GM19397 (cell line): ENCODE results near the gene LRRC56.
A peak's percentile ranks its signal among the peaks of the same experiment; 100 is the strongest.

ENCODE experiments used
- ATAC-seq: cut with Tn5 transposase; IDR thresholded peaks from one replicate; pipeline ENCODE4 v1.9.1; 2021; ENCODE audit warnings: mild to moderate bottlenecking, moderate library complexity; ENCODE audit not compliant: unreplicated experiment

Gene LRRC56

GRCh38 chr11:518463-519202 lies 18.7 kb upstream of the LRRC56 start:
- peak; percentile 90 for ATAC-seq

- ATAC-seq = no peak
Measured at GRCh38 chr11:520428-521176, 16.7 kb upstream of the LRRC56 start.

DNA sequence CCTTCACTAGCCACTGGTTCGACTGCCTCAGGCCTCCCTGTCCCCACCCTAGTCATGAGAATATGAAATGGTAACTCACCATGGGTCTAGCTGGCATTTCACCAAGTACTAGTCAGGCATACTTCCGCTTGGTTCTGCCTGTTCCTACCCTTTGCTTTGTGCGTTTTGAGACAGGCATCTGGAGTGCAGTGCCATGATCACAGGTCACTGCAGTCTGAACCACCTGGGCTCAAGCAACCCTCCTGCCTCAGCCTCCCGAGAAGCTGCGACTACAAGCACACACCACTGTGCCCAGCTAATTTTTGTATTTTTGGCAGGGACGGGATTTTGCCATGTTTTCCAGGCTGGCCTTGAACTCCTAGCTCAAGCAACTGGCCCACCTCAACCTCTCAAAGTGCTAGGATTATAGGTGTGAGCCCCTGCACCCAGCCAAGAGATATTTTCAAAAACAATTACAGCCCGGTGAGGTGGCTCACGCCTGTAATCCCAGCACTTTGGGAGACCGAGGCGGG lies 16.1 kb upstream of the LRRC56 start:
- ATAC-seq = no peak

DNA sequence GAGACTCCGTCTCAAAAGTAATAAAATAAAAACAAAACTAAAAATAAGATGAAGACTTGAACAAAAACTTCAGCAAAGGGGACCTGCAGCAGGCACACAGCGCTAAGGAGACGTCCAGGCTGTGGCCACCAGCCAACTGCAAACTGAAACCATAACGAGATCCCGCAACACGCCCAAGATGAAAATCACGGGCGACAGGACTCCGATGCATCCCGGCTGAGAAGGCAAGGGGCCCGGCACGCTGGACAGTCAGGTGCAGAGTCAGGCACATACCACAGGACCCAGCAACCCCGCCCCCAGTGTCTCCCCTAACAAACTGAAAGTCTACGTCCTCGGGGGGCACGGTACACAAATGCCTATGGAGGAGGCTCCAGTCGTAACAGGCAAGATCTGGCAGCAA lies 11.1 kb upstream of the LRRC56 start:
- ATAC-seq = no peak

- ATAC-seq = no peak
Measured at GRCh38 chr11:528166-528814, 9.0 kb upstream of the LRRC56 start.

GRCh38 chr11:528815-529727 lies 8.3 kb upstream of the LRRC56 start:
- ATAC-seq = no peak

DNA sequence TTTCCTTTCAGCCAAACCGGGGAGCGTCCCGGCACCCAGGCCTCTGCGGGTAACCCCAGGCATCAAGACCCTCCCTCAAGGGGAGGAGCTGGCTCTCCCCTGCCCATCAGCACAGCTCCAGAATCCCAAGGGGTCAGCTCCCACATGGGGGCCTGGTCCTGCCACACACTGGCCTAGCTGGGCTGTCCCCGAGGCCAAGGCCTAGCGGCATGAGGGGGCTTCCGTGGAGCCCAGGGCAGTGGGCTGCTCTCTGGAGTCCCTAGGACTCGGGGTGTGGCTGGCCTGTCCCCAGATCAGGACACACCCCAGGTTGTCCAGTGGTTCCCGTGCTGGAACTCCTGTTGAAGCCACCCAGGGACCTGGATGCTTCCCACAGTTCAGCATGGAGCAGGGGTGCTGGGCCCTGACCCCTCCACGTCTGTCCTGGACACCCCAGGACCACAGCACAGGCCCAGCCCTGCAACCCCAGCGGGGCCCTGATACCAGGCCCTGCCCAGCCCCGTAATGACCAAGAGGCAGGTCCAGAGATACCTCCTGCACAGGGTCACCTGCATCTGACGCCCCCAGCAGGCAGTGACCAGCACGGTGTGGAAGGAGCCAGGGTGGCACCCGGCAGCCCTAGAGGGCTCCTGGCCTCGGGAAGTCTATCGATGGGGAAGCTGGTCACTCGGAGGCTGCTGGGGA lies 7.5 kb upstream of the LRRC56 start:
- no peak for ATAC-seq

GRCh38 chr11:530960-531831 lies 6.1 kb upstream of the LRRC56 start:
- ATAC-seq = no peak

DNA sequence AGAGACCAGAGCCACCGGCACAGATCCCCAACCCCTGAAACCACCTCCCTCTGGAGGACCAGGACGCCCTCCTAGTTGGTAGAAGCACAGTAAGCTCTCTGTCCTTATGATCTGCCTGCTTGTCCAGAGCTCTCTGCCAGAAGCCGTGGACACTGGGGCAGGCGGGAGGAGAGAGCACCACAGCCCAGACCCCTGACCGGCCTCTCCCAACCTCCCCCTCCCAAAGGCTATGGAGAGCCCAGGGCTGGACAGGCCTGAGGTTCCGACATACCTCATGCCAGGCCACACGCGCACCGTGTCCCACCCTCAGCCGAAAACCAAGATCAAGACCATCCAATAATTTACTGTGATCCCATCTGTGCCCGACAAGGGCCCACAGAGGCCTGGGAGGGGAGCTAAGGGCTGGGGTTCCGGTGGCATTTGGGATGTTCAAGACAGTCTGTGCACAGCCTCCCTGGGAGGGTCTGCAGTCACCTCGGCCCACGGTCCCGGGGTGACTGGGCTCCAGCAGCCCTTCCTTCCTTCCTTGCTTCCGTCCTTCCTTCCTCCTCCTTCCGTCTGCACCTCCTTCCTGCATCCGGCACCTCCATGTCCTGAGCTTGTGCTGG lies 5.3 kb upstream of the LRRC56 start:
- ATAC-seq = no peak

GRCh38 chr11:532527-532985 lies 4.8 kb upstream of the LRRC56 start:
- ATAC-seq = no peak

- ATAC-seq = no peak
Measured at GRCh38 chr11:532986-533585, 4.2 kb upstream of the LRRC56 start.

DNA sequence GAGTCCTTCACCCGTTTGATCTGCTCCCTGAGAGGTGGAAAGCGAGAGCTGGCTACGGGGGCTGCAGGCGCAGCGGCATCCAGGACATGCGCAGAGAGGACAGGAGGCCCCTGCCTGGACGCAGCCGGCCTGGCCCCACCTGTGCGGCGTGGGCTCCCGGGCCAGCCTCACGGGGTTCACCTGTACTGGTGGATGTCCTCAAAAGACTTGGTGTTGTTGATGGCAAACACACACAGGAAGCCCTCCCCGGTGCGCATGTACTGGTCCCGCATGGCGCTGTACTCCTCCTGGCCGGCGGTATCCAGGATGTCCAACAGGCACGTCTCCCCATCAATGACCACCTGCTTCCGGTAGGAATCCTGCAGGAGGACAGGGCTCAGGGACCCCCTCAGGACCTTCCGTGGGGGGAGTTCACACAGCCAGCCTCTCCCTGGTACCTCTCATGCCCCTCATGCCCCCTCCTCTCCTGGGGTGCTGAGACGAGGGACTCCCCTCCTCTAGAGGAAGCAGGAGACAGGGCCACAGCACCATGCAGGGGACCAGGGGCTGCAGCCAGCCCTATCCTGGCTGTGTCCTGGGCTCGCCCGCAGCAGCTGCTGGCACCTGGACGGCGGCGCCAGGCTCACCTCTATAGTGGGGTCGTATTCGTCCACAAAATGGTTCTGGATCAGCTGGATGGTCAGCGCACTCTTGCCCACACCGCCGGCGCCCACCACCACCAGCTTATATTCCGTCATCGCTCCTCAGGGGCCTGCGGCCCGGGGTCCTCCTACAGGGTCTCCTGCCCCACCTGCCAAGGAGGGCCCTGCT lies 3.5 kb upstream of the LRRC56 start:
- ATAC-seq = no peak

GRCh38 chr11:534396-535209 lies 2.7 kb upstream of the LRRC56 start:
- ATAC-seq = no peak

DNA sequence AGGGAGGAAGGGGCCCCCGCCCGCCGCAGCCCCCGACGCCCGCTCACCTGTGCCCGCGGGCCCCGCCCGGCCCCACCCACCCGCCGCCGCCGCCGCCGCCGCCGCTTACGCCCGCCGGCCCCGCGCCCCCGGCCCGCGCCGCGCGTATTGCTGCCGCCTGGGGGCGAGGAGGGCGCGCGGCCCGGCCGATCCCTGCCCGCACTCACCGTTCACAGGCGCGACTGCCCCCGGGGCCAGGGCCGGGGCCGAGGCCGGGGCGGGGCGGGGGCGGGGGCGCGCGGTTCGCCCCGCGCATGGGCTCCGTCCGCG lies 2.2 kb upstream of the LRRC56 start:
- no peak for ATAC-seq

GRCh38 chr11:535519-536454 lies 1.5 kb upstream of the LRRC56 start, which contains the start of gene HRAS:
Gene HRAS (minus strand): TSS chr11:535576.
- ATAC-seq = peak; percentile 71
